OCI-M2 (cell line): Measurements from ENCODE around the gene ZHX3.

ENCODE experiments used
- DNase-seq: peaks from one replicate; lab custom pipeline; 2025; ENCODE audit not compliant: unreplicated experiment; lab: John Stamatoyannopoulos, UW

The ZHX3 gene

GRCh38 chr20:41228858-41229257, 88.7 kb downstream of the ZHX3 start:
- DNase-seq = no peak

- DNase-seq = no peak
Observed at GRCh38 chr20:41226426-41226825, 91.1 kb downstream of the ZHX3 start.

- DNase-seq = no peak
Observed at GRCh38 chr20:41225091-41225490, 92.4 kb downstream of the ZHX3 start.

DNA sequence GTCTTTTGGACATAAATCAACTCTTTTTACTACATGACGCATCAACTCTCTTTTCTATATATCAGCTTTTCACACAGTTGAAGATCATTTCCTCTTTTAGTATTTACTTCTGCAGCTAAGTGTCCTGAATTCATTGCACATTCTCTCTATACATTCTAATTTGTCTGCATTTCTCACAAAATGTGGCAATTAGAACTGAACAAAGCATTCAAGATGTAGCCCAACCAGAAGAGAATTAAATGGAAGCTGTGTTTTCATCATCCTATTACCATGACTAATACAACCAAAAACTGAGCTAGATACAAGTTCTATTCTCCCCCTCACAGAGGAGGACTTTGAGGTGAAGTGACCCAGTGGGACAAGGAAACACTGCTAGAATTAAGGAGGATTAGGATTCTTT, 93.2 kb downstream of the ZHX3 start:
- DNase-seq = no peak

DNA sequence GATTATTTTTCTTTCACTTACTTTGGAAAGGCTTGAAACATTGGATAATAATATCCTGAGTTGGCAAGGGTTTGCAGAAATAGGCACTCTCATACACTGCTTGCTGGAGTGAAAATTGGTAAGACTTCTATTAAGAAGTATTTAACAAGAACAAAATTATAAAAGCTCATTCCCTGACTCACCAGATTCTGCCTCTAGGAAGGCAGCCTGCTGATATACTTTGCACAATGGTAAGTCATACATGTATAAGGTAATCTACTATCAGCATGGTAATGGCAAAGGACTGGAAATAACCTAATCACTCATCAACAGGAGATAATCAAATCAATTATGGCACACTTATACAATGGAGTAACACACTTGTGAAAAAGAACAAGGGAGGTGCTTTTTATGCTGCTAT, 94.4 kb downstream of the ZHX3 start:
- no peak for DNase-seq

DNA sequence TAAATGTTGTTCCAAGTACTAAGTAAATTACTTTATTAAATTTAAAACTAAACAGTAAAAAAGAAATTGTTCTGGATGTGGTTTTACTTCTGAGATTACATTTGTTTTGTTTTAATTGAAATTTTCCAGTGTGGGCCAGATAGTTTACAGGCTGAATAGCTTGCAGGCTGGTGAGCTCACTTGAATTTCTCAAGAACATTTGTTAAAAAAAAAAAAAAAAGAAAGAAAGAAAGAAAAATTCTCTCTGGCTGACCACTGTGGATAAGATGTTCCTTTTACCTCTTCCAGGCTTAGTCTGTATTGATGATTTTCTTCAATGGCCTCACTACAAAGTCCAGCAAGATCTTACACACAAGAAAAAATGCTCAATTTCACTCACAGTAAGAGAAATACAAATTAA, 94.8 kb downstream of the ZHX3 start:
- no peak for DNase-seq

- DNase-seq = no peak
Observed at GRCh38 chr20:41222296-41222695, 95.2 kb downstream of the ZHX3 start.

GRCh38 chr20:41221614-41222218, 95.8 kb downstream of the ZHX3 start:
- DNase-seq = no peak

DNA sequence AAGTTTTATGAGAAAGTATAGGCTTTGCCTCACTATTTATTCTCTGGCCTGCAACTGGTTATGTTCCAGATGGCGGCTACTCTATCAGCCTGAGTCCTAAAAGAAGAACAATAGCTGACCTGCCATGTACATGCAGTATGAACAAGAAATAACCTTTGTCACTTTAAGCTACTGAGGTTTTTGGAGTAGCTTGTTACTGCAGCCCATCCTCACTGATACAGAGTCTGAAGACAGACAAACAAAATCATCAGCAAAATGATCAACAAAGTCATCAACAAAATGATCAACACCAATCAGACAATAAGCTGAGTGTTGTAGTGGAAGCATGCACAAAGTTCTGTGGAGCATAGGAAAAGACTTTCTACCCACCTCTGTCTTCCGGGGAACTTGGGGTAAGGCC, 97.7 kb downstream of the ZHX3 start:
- no peak for DNase-seq

- no peak for DNase-seq
Observed at GRCh38 chr20:41218466-41218865, 99.1 kb downstream of the ZHX3 start.

GRCh38 chr20:41217422-41217821, 100.1 kb downstream of the ZHX3 start:
- no peak for DNase-seq

DNA sequence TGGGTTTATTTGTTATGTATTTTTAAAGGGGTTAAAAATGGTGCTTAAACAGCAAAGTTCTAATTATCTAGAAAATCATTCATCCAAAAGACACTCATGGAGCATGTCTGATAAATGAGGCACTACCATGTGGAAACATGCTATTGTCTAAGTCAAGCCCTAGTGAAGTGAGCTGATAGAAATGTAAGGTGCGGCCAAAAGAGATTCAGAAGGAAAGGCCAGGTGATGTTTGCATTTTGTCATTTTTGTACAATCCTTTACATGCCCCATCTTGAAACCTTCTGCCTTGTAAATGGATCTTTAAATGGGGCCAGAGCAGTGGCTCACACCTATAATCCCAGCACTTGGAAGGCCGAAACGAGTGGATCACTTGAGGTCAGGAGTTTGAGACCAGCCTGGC, 102.9 kb downstream of the ZHX3 start:
- DNase-seq = no peak

GRCh38 chr20:41214202-41214601, 103.3 kb downstream of the ZHX3 start:
- DNase-seq = no peak

DNA sequence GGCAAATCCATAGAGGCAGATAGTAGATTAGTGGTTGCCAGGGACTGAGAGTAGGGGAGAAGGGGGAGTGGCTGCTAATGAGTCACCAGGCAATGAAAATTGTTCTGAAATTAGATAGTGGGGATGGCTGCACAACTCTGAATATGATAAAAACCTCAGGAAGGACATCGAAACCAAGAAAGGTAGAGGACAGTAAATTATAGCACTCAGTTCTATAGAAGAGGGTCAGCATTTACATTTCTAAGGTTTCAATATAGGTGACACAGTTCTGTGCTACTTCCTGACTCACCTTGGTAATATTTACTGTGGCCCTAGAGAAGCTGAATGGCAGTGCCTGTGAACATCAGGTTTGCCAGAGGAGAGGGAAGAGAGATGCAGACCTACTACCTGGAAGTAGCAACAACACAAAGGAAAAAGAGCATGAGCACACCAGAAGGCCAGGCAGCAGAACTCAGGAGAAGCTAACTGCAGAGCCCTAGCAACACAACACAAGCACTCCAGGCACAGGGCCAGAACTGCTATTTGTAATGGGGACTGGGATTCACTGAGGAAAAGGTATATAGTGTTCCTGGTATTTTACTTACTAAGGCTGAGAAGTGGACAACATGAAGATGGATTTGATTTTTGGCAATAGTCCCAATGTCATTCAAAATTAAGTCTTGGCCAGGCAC, 104.2 kb downstream of the ZHX3 start:
- DNase-seq = no peak

- DNase-seq = no peak
Observed at GRCh38 chr20:41205313-41205712, 112.2 kb downstream of the ZHX3 start.

GRCh38 chr20:41204304-41205265, 112.9 kb downstream of the ZHX3 start:
- DNase-seq = no peak

GRCh38 chr20:41203660-41204059, 113.9 kb downstream of the ZHX3 start:
- no peak for DNase-seq

- no peak for DNase-seq
Observed at GRCh38 chr20:41202426-41202825, 115.1 kb downstream of the ZHX3 start.

- no peak for DNase-seq
Observed at GRCh38 chr20:41201760-41202159, 115.8 kb downstream of the ZHX3 start.

- DNase-seq = no peak
Observed at GRCh38 chr20:41200446-41201202, 116.9 kb downstream of the ZHX3 start.

DNA sequence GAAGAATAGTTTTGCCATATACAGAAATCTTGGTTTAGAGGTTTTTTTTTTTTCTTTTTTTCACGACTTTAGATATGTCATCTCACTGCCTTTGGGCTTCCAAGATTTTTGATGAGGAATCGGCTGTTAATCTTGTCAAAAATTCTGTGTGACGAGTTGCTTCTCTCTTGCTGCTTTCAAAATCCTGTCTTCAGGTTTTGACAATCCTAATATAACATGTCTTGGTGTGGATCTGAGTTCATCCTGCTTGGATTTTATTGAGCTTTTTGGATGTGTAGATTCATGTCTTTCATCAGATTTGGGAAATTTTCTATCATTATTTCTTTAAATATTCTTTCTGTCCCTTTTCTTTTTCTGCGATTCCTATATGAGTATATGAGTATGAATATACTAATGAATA, 119.1 kb downstream of the ZHX3 start:
- no peak for DNase-seq
